ENCODE data around the gene R3HDML.

DNA sequence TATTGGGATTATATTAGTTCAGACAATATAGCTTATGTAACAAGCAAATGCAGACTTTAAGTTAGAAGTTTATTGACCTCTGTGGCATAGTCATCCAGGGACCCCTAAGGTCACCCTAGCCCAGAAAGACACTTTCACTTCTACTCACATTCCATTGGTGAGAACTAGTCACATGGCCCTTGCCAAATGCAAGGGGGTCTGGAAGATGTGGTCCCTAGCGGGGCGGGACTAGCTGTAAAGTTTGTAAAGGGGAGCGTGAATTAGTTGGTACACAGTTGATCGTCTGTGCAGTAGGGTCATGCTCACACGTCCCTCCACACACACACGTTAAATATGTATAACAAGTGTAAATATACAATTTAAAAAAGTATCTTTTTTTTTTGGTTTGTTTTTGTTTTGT lies 27.9 kb downstream of the R3HDML start:
- TF ChIP-seq, protein P1, sequence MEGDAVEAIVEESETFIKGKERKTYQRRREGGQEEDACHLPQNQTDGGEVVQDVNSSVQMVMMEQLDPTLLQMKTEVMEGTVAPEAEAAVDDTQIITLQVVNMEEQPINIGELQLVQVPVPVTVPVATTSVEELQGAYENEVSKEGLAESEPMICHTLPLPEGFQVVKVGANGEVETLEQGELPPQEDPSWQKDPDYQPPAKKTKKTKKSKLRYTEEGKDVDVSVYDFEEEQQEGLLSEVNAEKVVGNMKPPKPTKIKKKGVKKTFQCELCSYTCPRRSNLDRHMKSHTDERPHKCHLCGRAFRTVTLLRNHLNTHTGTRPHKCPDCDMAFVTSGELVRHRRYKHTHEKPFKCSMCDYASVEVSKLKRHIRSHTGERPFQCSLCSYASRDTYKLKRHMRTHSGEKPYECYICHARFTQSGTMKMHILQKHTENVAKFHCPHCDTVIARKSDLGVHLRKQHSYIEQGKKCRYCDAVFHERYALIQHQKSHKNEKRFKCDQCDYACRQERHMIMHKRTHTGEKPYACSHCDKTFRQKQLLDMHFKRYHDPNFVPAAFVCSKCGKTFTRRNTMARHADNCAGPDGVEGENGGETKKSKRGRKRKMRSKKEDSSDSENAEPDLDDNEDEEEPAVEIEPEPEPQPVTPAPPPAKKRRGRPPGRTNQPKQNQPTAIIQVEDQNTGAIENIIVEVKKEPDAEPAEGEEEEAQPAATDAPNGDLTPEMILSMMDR (IDR thresholded peaks at IDR 0.05): no peak
- no peak for TF ChIP-seq POLR2AphosphoS5 (IDR thresholded peaks at IDR 0.05)

Data from upper lobe of left lung (tissue), 4 donors.